ENCODE data around the gene SYDE2.

Gene SYDE2

GRCh38 chr1:85121744-85122143, 79.1 kb downstream of the SYDE2 start:
- DNase-seq = no peak

GRCh38 chr1:85118751-85119150, 82.1 kb downstream of the SYDE2 start:
- no peak for DNase-seq

- no peak for DNase-seq
Measured at GRCh38 chr1:85116856-85117255, 84.0 kb downstream of the SYDE2 start.

- DNase-seq = no peak
Measured at GRCh38 chr1:85115933-85116332, 84.9 kb downstream of the SYDE2 start.

GRCh38 chr1:85111695-85112094, 89.1 kb downstream of the SYDE2 start:
- DNase-seq = no peak

- peak in 1 of 2 experiments; percentile 25 for DNase-seq
Measured at GRCh38 chr1:85109475-85109874, 91.3 kb downstream of the SYDE2 start.

Data from stimulated activated CD4-positive, alpha-beta T cell treated with anti-CD3 and anti-CD28 coated beads, Interleukin-4, amount 100 ng/mL, for 4 hours (primary cell).